ENCODE measurements around the gene CFAP46.

- no peak for TF ChIP-seq CTCF (IDR thresholded peaks at IDR 0.05; ENCODE audit: insufficient read depth, low read depth, low read length)
- TF ChIP-seq EZH2 (IDR thresholded peaks at IDR 0.05; ENCODE audit: insufficient read depth, low read length), result no peak
Measured at GRCh38 chr10:132981173-132981555, 38.8 kb upstream of the CFAP46 start.

Measured in astrocyte (in vitro differentiated cells and primary cell).